RKO (cell line): ENCODE data around the gene GGTA1.
A peak's percentile ranks its signal among the peaks of the same experiment; 100 is the strongest.
"Not testable (repeated sequence)": the region's sequence is repeated elsewhere in the genome, so short reads cannot be mapped to it uniquely, and the experiment has no call there.

Source experiments
- DNase-seq: peaks from one replicate; pipeline ENCODE4 v3.0.0-alpha.2; 2016; ENCODE audit warnings: low spot score

GGTA1 gene

DNA sequence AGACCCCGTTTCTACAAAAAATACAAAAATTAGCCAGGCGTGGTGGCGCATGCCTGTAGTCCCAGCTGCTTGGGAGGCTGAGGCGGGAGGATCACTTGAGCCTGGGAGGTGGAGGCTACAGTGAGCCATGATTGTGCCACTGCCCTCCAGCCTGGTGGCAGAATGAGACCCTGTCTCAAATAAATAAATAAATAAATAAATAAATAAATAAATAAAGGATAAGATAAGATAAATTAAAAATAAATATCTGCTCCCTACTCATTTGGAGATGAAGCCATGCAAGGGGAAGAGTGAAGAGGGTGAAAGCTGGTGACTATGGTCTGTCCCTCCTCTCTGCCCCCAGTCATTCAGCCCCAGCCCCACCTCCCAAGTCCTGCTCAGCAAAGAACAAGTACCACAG is 41.2 kb downstream of the GGTA1 start:
- not testable (repeated sequence) for DNase-seq

DNA sequence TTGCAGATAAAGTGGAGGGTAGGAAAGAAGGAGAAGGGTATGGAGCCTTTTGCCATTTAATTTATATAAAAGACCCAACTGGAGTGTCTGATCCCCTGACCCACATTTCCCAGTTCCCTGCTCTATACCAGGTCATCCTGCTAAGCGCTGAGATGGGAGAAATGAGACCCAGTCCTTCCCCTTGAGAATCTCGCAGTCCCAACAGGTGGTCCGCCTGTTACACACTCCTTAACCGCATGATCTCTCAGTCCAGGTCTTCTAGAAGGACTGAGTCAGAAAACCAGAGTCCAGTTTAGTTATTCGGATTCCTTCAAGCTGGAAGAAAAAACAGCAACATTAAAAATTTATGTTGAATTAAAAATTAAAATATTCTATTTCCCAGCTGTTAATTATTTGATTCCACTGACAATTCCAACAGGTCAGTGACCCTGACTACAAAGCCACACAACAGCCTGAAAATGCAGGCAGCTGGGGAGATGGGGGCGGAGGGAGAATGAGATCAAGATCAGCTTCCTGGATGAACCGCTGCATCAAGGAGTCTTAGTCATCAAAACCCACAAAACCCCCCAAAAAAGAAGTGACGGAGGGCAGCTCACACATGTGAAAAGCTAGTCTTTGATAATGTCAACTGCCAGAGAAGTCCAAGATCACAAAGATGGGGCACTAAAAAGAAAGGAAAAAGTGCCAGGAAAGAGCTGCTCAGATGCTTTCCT is 44.0 kb downstream of the GGTA1 start:
- DNase-seq, result no peak

- no peak for DNase-seq
Measured at GRCh38 chr9:121454972-121455371, 44.7 kb downstream of the GGTA1 start.

DNA sequence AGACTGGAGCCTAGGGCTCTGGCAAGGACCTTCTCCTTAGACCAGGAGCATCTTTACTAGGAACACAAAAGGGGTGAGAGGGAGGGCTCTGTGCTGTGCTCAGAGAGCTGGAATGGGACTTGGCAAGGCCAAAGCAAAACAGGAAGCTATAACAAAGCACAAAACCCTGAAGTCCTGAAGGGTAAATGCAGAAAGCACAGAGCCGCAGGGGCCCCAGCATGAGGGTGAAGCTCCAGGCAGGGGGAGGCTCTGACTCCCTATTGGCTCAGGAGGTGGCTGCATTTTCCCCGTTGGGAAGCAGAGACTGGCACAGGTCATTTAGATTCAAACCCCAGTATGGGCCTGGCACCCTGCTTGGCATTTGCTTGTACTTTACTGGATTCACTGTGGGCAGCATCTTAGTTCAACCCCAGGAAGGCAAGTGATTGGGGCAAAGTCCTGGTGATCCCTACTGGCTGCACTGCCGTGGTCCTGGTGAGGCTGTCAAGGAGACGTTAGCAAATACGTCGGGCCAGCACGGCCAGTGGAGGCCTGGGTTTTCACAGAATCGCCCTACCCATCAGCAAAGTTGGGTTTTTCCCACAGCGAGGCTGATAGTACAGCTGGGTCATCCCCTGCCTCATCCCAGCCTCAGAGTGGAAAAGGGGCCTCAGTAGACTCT is 46.3 kb downstream of the GGTA1 start:
- DNase-seq, result no peak

GRCh38 chr9:121452085-121452484 is 47.6 kb downstream of the GGTA1 start:
- DNase-seq, result no peak

DNA sequence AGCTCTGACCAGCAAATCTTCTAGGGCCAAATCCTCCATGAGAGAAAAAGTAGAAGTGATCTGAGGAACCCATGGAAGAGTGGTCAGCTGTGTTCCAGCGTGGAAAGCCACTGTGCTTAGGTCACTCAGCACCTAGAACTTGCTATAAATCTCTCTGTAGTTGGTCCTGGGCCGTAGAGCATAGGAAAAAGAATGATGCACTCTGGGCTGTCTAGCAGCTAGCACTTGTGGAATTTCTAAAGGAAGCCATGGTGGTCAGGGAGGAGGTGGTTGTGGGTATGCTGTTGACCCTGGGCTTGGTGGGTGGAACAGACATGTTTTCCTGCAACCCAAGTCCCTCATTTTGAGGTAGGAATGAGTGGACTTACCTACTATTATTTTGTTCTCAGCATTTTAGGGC is 48.1 kb downstream of the GGTA1 start:
- DNase-seq, result no peak

DNA sequence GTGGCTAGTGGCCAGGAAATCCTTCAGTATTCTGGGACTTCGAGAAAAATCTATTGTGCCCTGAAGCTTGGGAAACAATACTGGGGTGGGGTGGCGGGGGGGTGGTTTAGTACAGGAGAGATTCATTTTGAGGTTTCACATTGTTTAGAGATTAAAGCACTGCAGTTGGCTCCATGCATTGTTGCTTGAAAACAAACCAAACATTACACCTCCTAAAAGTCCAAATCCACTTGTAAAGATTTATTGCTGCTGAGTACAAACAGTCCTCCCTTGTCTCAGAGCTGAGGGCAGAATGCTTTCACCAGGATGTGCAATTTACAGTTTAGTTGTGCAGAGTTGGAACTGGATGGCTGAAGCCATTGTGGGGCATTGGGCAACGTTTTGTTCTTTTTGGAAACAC is 49.4 kb downstream of the GGTA1 start:
- DNase-seq, result no peak

DNA sequence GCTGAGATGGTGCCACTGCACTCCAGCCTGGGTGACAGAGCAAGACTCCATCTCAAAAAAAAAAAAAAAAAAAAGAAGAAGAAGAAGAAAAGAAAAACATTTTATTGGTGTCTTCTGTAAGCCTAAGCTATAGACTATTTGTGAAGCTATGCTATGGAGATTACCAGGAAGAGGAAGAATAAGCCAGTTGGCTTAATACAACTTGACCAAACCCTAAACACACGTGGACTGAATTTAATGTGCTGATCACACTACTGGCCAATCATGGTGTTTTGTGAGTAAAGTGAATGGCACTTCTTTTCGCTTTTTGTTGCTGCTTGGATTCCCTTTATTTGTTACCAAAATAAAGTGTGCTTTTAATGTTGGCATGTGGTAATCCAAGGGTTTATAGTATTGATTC is 49.9 kb downstream of the GGTA1 start:
- no peak for DNase-seq

DNA sequence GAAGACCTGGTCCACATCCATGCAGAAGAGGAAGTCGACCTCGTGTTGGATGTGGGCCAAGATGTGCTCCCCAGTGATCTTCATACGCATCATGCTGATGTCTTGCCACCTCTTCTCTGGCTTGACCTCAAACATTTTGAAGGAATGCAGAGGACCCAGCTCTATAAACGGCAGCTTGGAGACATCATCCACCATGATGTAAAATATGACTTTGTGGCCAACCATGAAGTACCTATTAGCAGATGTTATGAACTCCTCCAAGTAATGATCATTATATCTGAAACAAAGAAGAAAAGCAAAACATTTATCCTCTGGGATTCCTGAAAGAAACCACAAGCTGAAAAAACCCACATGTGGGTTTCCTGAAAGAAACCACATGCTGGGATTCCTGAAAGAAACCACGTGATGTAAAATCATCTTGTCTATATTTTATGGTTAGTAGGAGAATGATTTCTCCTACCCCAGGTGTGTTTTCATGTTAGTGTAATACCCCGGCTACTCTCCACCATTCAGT is 52.3 kb downstream of the GGTA1 start:
- no peak for DNase-seq

DNA sequence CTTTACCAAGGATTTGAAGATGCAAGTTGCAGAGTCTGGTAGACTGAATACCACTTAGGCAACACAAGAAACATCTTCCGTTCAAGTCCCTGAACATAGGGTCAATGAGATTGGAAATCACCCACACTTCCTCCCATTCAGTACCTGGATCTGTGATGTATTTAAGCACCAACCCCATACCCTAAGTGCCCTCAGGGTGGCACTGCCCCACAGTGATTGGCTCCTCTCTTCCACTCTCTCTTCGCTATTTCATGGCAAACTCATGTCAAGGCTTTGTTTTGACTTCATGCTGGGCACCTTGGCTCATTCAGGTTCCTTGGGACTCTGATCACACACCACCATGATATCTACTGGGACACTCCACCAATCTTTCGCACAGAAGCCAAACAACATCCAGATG is 53.7 kb downstream of the GGTA1 start:
- no peak for DNase-seq

DNA sequence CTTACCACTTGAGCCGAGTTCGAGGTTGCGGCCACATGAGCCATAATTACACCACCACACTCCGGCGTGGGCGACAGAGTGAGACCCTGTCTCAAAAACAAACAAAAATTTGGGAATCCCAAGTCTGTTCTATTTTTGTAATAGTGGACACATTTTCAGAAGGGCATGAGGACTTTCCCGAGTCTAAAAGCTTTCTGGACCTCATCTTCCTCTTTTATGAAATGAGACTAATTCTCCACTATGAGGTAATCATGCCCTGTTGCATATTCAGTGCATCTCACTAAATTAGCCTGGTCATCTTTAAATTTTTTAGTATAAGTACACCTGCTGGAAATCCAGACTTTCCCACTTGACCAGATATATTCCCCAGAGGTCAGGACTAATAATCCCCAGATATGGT is 55.7 kb downstream of the GGTA1 start:
- DNase-seq, result no peak

GRCh38 chr9:121441165-121441564 is 58.5 kb downstream of the GGTA1 start:
- DNase-seq, result no peak

- DNase-seq, result peak; percentile 70
Measured at GRCh38 chr9:121439711-121440664, 59.7 kb downstream of the GGTA1 start.

GRCh38 chr9:121439016-121439415 is 60.6 kb downstream of the GGTA1 start:
- no peak for DNase-seq

DNA sequence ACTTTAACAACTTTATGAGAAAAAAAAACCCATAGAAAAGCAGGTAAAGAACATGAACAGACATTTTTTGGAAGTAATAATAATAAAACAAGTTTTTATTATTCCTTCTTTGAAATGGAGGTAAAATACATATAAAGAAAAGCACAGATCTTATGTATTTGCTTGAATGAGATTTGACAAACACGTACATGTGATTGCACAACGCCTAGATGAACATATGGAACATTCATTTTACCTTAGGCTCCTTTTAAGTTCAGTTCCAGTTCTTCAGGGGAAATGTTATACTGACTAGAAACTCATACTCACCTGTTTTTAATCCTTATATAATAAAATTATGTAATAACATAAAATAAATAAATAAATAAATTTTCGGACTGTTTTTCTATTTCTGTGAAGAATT is 61.8 kb downstream of the GGTA1 start:
- DNase-seq, result no peak

- DNase-seq, result not testable (repeated sequence)
Measured at GRCh38 chr9:121437046-121437445, 62.6 kb downstream of the GGTA1 start.

DNA sequence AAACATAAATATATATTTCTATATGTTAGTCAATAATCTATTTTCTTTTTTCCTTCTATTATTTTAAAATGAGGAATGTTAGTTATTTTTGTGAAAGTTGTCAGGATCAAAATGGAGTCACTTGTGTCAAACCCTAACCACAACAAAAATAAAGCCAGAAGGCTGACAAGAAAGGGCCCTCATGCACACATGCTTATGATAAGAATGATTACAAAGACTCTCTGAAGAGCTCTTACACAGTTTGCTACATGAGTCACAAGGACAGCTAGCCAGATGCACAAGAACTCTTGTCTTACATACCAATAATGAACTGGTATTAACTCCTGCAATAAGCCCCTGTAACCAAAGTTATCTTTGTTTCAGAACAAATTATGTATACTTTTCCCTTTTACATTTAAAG is 64.7 kb downstream of the GGTA1 start:
- DNase-seq, result peak; percentile 32

DNA sequence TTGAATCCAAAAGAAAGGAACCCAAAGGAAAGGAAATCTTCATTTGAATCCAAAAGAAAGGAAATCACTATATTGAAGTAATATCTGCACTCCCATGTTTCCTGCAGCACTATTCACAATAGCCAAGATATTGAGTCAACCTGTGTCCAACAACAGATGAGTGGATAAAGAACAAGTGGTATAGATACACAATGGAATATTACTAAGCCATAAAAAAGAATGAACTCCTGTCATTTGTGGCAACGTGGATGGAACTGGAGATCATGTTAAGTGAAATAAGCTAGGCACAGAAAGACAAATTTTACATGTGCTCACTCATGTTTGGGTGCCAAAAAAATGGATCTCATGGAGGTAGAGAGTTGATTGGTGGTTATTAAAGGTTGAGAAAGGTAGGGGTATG is 71.7 kb downstream of the GGTA1 start:
- DNase-seq, result no peak

- no peak for DNase-seq
Measured at GRCh38 chr9:121424024-121424432, 75.6 kb downstream of the GGTA1 start.

GRCh38 chr9:121411993-121412392 is 87.7 kb downstream of the GGTA1 start:
- DNase-seq, result no peak

GRCh38 chr9:121405899-121406298 is 93.7 kb downstream of the GGTA1 start:
- no peak for DNase-seq
